GM12865 (cell line): Measurements from ENCODE around the gene PEAK1.

Experiments used
- DNase-seq: peaks from one replicate; pipeline ENCODE4 v3.0.0; 2010; ENCODE audit warnings: low read depth
- H3K4me3 ChIP-seq: 2 replicates; pipeline ENCODE4 v1.5.1; 2011; ENCODE audit warnings: mild to moderate bottlenecking, low read depth, low read length, control low read depth
- TF ChIP-seq, protein P1 (sequence below): IDR thresholded peaks from 2 replicates; pipeline ENCODE4 v1.5.1; 2011; ENCODE audit warnings: low read length, control low read depth, low read depth, inconsistent platforms; ENCODE audit not compliant: insufficient read depth; ENCODE audit errors: missing control alignments

The PEAK1 gene

GRCh38 chr15:77208241-77208640, 211.7 kb downstream of the PEAK1 start:
- no peak for DNase-seq
- no peak overlapping the region for H3K4me3 ChIP-seq
- TF ChIP-seq, protein P1, sequence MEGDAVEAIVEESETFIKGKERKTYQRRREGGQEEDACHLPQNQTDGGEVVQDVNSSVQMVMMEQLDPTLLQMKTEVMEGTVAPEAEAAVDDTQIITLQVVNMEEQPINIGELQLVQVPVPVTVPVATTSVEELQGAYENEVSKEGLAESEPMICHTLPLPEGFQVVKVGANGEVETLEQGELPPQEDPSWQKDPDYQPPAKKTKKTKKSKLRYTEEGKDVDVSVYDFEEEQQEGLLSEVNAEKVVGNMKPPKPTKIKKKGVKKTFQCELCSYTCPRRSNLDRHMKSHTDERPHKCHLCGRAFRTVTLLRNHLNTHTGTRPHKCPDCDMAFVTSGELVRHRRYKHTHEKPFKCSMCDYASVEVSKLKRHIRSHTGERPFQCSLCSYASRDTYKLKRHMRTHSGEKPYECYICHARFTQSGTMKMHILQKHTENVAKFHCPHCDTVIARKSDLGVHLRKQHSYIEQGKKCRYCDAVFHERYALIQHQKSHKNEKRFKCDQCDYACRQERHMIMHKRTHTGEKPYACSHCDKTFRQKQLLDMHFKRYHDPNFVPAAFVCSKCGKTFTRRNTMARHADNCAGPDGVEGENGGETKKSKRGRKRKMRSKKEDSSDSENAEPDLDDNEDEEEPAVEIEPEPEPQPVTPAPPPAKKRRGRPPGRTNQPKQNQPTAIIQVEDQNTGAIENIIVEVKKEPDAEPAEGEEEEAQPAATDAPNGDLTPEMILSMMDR = no peak

DNA sequence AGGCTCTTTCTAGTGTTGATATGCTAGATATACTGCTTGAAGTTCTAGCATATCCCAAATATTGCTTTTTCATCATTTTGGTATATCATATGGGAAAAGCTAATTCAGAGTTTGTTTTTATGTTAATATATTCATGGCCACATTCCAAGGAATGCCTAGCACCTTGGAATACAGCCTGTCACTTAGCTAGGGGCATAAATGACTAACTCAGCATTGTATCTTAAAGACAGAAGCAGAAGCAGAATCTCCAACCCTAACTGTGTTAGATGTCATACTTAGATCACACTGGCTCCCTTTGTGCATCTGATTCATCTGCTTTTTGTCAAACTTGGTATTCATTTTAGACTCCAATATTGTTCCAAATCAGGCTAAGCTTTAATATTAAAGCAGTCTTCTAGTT, 218.2 kb downstream of the PEAK1 start:
- TF ChIP-seq, protein P1 = no peak
- H3K4me3 ChIP-seq = no peak overlapping the region
- no peak for DNase-seq

- DNase-seq = no peak
- H3K4me3 ChIP-seq = no peak overlapping the region
- TF ChIP-seq, protein P1 = no peak
Measured at GRCh38 chr15:77196381-77196780, 223.5 kb downstream of the PEAK1 start.

DNA sequence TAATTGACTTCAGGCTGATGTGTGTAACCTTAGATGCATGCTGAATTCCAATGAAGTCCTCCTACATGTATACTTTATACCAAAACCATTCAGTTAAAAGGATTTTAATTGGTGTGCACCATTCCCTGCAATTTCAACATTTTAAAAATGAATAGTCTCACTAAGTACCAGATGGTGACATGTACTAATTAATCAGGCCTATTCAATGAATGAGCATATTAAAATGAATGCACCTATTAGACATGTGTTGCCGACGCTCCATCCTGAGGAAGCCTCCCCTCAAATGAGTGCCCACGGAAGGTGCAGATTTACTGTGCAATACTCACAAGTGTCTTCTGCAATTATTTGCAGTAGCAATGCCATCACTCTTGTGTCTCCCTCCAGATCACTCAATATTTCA, 224.3 kb downstream of the PEAK1 start:
- TF ChIP-seq, protein P1 = no peak
- DNase-seq = no peak
- H3K4me3 ChIP-seq = no peak overlapping the region

GRCh38 chr15:77192451-77192850, 227.5 kb downstream of the PEAK1 start:
- TF ChIP-seq, protein P1 = no peak
- no peak overlapping the region for H3K4me3 ChIP-seq
- DNase-seq = no peak

- no peak for DNase-seq
- TF ChIP-seq, protein P1 = no peak
- no peak overlapping the region for H3K4me3 ChIP-seq
Measured at GRCh38 chr15:77191230-77191834, 228.6 kb downstream of the PEAK1 start.
